Measurements from ENCODE around the gene AP1S3.

The AP1S3 gene

DNA sequence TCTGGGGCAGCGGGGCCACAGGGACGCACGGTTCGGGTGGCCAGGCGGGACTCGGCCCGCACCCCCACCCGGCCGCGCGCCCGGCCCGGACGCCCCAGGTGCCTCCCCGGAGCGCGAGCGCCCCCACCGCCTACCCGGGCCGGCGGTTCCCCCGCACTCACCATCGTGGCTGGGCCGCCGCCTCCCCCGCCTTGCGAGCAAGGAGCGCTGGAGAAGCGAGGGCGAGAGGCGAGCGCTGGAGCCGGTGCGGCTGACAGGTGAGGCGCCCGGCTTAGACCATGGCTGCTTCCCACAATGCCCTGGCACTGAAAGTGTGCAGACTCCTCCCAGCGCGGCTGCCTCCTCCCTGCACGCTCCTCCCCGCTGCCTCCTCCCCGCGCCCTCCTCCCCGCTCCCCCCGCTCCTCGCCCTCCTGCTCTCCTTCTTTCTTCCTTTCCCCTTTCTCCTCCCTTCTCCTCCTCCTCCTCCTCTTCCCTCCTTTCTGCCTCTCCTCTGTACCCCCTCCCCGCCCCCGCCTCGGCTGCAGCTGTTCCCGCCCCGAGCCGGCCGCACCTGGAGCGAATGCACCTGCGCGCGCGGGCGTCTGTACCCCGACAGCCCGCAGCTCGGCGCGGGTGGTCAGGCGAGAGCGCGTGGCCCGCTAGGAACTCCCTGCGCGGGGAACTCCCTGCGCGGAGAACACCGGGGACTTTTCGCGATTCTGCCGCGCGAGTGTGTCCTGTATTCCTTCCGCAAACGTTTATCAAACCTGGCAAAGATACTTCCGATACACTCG, at the start of gene AP1S3:
TSS of gene AP1S3 (minus strand) at position 296 of the 775 bp plus-strand sequence. CDS start at position 164, 132 bp downstream.
- peaks cover 12% of the 10 kb centered on the region for H3K4me1 Mint-ChIP-seq
- no peaks in the 10 kb centered on the region for H3K36me3 Mint-ChIP-seq (ENCODE audit: low read depth)
- peaks cover 30% of the 10 kb centered on the region for H3K27me3 Mint-ChIP-seq (ENCODE audit: low read depth)
- TF ChIP-seq, protein P1, sequence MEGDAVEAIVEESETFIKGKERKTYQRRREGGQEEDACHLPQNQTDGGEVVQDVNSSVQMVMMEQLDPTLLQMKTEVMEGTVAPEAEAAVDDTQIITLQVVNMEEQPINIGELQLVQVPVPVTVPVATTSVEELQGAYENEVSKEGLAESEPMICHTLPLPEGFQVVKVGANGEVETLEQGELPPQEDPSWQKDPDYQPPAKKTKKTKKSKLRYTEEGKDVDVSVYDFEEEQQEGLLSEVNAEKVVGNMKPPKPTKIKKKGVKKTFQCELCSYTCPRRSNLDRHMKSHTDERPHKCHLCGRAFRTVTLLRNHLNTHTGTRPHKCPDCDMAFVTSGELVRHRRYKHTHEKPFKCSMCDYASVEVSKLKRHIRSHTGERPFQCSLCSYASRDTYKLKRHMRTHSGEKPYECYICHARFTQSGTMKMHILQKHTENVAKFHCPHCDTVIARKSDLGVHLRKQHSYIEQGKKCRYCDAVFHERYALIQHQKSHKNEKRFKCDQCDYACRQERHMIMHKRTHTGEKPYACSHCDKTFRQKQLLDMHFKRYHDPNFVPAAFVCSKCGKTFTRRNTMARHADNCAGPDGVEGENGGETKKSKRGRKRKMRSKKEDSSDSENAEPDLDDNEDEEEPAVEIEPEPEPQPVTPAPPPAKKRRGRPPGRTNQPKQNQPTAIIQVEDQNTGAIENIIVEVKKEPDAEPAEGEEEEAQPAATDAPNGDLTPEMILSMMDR (IDR thresholded peaks at IDR 0.05; ENCODE audit: unreplicated experiment in 3 of 3): no peak
- peak within 1 kb of the TSS; percentile 41 to 69 (median 61) for H3K27ac Mint-ChIP-seq
- no peaks in the 10 kb centered on the region for H3K9me3 Mint-ChIP-seq
- peak within 1 kb of the TSS; percentile 88 to 96 (median 89) for H3K4me3 Mint-ChIP-seq

DNA sequence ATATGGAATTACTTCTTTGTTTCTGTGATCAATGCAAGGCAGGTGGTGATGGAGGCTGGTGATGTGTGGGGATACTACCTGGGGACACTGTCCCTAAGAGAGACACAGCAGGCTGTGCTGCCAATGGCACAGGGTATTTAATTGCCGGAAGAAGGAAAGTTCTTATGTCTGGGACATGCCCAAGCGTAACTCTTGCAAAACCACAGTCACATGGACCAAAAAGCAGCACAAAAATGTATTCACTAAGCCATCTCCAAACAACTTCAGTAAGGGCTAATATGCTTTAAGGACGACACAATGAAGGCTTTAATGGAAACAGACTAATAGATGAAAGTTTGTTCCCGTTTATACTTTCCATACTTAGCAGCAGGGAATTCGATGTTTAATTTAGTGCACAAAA, 49.7 kb upstream of the AP1S3 start:
- TF ChIP-seq, protein P1 (IDR thresholded peaks at IDR 0.05; ENCODE audit: unreplicated experiment in 3 of 3): no peak
- H3K36me3 Mint-ChIP-seq (ENCODE audit: low read depth): peaks cover 60% of the 10 kb centered on the region
- no peaks in the 10 kb centered on the region for H3K9me3 Mint-ChIP-seq
- H3K4me3 Mint-ChIP-seq: no peak overlapping the region
- H3K4me1 Mint-ChIP-seq: no peaks in the 10 kb centered on the region
- no peak overlapping the region for H3K27ac Mint-ChIP-seq
- H3K27me3 Mint-ChIP-seq (ENCODE audit: low read depth): no peaks in the 10 kb centered on the region

DNA sequence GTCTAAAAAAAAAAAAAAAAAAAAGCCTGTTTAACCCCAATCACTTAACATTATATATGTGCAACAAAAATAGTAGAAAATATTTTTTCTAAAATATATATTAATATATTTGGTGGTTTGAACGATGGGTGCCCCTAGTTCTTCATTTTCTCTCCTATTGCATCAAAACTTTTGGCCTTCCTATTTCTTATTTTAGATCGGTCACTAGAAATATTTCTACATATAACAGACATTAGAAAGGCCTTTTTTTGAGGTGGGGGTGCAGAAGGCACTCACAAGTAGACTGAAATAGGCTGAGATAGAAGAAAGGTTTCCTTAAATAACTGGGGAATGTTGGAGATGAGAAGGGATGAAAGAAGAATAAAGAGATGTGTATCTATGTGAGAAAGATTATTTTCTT, 49.3 kb upstream of the AP1S3 start:
- H3K27me3 Mint-ChIP-seq (ENCODE audit: low read depth): no peaks in the 10 kb centered on the region
- no peak overlapping the region for H3K27ac Mint-ChIP-seq

GRCh38 chr2:223884399-223884798, 47.0 kb upstream of the AP1S3 start:
- TF ChIP-seq, protein P1 (IDR thresholded peaks at IDR 0.05; ENCODE audit: unreplicated experiment in 3 of 3): no peak
- Mint-ChIP-seq H3K4me1 (no peaks in the 10 kb centered on the region), H3K9me3 (no peaks in the 10 kb centered on the region), H3K4me3 (no peak overlapping the region), H3K36me3 (ENCODE audit: low read depth) (peaks cover 62% of the 10 kb centered on the region), H3K27me3 (ENCODE audit: low read depth) (no peaks in the 10 kb centered on the region), H3K27ac (no peak overlapping the region)

More for the DNA sequence above, 49.3 kb upstream of the AP1S3 start:
- peaks cover 63% of the 10 kb centered on the region for H3K36me3 Mint-ChIP-seq (ENCODE audit: low read depth)
- H3K9me3 Mint-ChIP-seq: no peaks in the 10 kb centered on the region
- no peak overlapping the region for H3K4me3 Mint-ChIP-seq
- TF ChIP-seq, protein P1 (IDR thresholded peaks at IDR 0.05; ENCODE audit: unreplicated experiment in 3 of 3): no peak
- H3K4me1 Mint-ChIP-seq: no peaks in the 10 kb centered on the region

- no peak overlapping the region for H3K4me3 Mint-ChIP-seq
- no peaks in the 10 kb centered on the region for H3K4me1 Mint-ChIP-seq
- H3K27me3 Mint-ChIP-seq (ENCODE audit: low read depth): no peaks in the 10 kb centered on the region
- TF ChIP-seq, protein P1 (IDR thresholded peaks at IDR 0.05; ENCODE audit: unreplicated experiment in 3 of 3): no peak
- no peak overlapping the region for H3K27ac Mint-ChIP-seq
- H3K36me3 Mint-ChIP-seq (ENCODE audit: low read depth): peaks cover 63% of the 10 kb centered on the region
- H3K9me3 Mint-ChIP-seq: no peaks in the 10 kb centered on the region
These were observed 45.3 kb upstream of the AP1S3 start for GRCh38 chr2:223882715-223883114.

DNA sequence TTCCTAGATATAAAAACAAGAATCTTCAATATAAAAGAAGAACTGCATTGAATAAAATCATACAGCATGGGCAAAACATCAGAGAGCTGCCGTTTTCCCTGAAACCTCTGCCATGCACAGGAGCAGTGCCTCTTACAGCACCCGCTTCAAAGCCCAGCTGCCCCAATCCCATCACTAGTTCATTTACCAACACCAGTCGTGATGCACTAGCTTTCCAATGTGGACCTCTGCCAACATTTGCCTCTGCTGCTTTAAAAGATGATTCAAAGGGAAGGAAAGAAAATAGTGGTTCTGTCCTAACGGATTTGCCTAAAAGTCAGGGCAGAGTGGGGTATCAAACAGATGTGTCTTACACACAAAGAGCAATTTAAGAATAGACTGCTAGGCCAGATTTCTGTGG, 43.4 kb upstream of the AP1S3 start:
- H3K9me3 Mint-ChIP-seq: no peaks in the 10 kb centered on the region
- H3K4me3 Mint-ChIP-seq: no peak overlapping the region
- H3K36me3 Mint-ChIP-seq (ENCODE audit: low read depth): peaks cover 60% of the 10 kb centered on the region
- TF ChIP-seq, protein P1 (IDR thresholded peaks at IDR 0.05; ENCODE audit: unreplicated experiment in 3 of 3): no peak
- H3K27me3 Mint-ChIP-seq (ENCODE audit: low read depth): no peaks in the 10 kb centered on the region
- H3K4me1 Mint-ChIP-seq: no peaks in the 10 kb centered on the region
- H3K27ac Mint-ChIP-seq: no peak overlapping the region
